ENCODE measurements around the gene MRPS18B. TPM values are rescaled to one million over a fixed set of nuclear protein-coding genes. Genes with fewer than 3 reads are reported as not detected.
A peak's percentile ranks its signal among the peaks of the same experiment; 100 is the strongest.

The MRPS18B gene
- polyA plus RNA-seq, 1 experiment = 56.6 TPM

GRCh38 chr6:30625511-30625910, 7.9 kb downstream of the MRPS18B start:
- H3K27me3 ChIP-seq (ENCODE audit: control insufficient read depth, insufficient read depth, low read length) = no peaks in the 10 kb centered on the region
- H3K9me3 ChIP-seq (ENCODE audit: control insufficient read depth, insufficient read depth, low read length) = no peaks in the 10 kb centered on the region
- POLR2A ChIA-PET = no interaction called here
- no peak overlapping the region for H3K27ac ChIP-seq (ENCODE audit: low read depth, low read length)
- CTCF ChIA-PET = interaction anchor here (0.5 kb wide), 1 partner anchor 23 kb away, joined by 3 read pairs; no protein-coding TSS in a partner anchor
- TF ChIP-seq CTCF (IDR thresholded peaks at IDR 0.05; ENCODE audit: low read depth, low read length) = no peak
- no peak overlapping the region for H3K4me3 ChIP-seq (ENCODE audit: low read depth, low read length)
- DNase-seq (ENCODE audit: low read depth, low spot score) = no peak

GRCh38 chr6:30626484-30627366, 9.1 kb downstream of the MRPS18B start, which contains the start of gene ATAT1:
Gene ATAT1 (plus strand): TSS chr6:30626874.
- Histone ChIP-seq H3K9me3 (ENCODE audit: control insufficient read depth, insufficient read depth, low read length) (no peaks in the 10 kb centered on the region), H3K27ac (ENCODE audit: low read depth, low read length) (peak within 1 kb of the TSS; percentile 75), H3K4me3 (ENCODE audit: low read depth, low read length) (peak within 1 kb of the TSS; percentile 82), H3K27me3 (ENCODE audit: control insufficient read depth, insufficient read depth, low read length) (no peaks in the 10 kb centered on the region)
- ChIA-PET CTCF (interaction anchor here (1.1 kb wide), 1 partner anchor 9 kb away, joined by 3 read pairs; the partner anchor contains the start of gene MRPS18B), POLR2A (interaction anchor here (0.6 to 1.1 kb wide), 2 partner anchors 9 to 532 kb away, joined by 3 read pairs; partner anchors contain the start of genes MRPS18B and TCF19)
- TF ChIP-seq CTCF (IDR thresholded peaks at IDR 0.05; ENCODE audit: low read depth, low read length) = peak; percentile 48
- DNase-seq (ENCODE audit: low read depth, low spot score) = no peak

GRCh38 chr6:30635834-30636233, 18.2 kb downstream of the MRPS18B start:
- no peak for TF ChIP-seq CTCF (IDR thresholded peaks at IDR 0.05; ENCODE audit: low read depth, low read length)
- H3K27me3 ChIP-seq (ENCODE audit: control insufficient read depth, insufficient read depth, low read length) = no peaks in the 10 kb centered on the region
- H3K4me3 ChIP-seq (ENCODE audit: low read depth, low read length) = no peak overlapping the region
- peaks cover 2% of the 10 kb centered on the region; the same call in 1 of the 2 replicates for H3K9me3 ChIP-seq (ENCODE audit: control insufficient read depth, insufficient read depth, low read length)
- H3K27ac ChIP-seq (ENCODE audit: low read depth, low read length) = no peak overlapping the region
- DNase-seq (ENCODE audit: low read depth, low spot score) = no peak
- CTCF ChIA-PET = no interaction called here
- POLR2A ChIA-PET = no interaction called here

GRCh38 chr6:30640481-30640880, 22.8 kb downstream of the MRPS18B start:
- no peak for DNase-seq (ENCODE audit: low read depth, low spot score)
- Histone ChIP-seq H3K9me3 (ENCODE audit: control insufficient read depth, insufficient read depth, low read length) (peaks cover 2% of the 10 kb centered on the region; the same call in 1 of the 2 replicates), H3K27ac (ENCODE audit: low read depth, low read length) (no peak overlapping the region), H3K27me3 (ENCODE audit: control insufficient read depth, insufficient read depth, low read length) (no peaks in the 10 kb centered on the region), H3K4me3 (ENCODE audit: low read depth, low read length) (no peak overlapping the region)
- ChIA-PET CTCF (interaction anchor here (1.1 kb wide), 1 partner anchor 447 kb away, joined by 3 read pairs; no protein-coding TSS in a partner anchor), POLR2A (no interaction called here)
- TF ChIP-seq CTCF (IDR thresholded peaks at IDR 0.05; ENCODE audit: low read depth, low read length) = no peak

GRCh38 chr6:30641048-30641447, 23.4 kb downstream of the MRPS18B start:
- ChIA-PET CTCF (interaction anchor here (0.6 to 1.1 kb wide), 2 partner anchors 18 to 446 kb away, joined by 3 read pairs; no protein-coding TSS in a partner anchor), POLR2A (interaction anchor here (0.7 kb wide), 1 partner anchor 10 kb away, joined by 3 read pairs; no protein-coding TSS in a partner anchor)
- TF ChIP-seq CTCF (IDR thresholded peaks at IDR 0.05; ENCODE audit: low read depth, low read length) = no peak
- H3K4me3 ChIP-seq (ENCODE audit: low read depth, low read length) = no peak overlapping the region
- no peak for DNase-seq (ENCODE audit: low read depth, low spot score)
- H3K27me3 ChIP-seq (ENCODE audit: control insufficient read depth, insufficient read depth, low read length) = no peaks in the 10 kb centered on the region
- no peak overlapping the region for H3K27ac ChIP-seq (ENCODE audit: low read depth, low read length)
- peaks cover 2% of the 10 kb centered on the region; the same call in 1 of the 2 replicates for H3K9me3 ChIP-seq (ENCODE audit: control insufficient read depth, insufficient read depth, low read length)
